HL-60/S4 treated with phorbol 12-myristate 13-acetate at 8.2 ng/mL for 4 days and 3 days (cell line): ENCODE measurements around the gene SERPIND1.
"Not testable (repeated sequence)": the region's sequence is repeated elsewhere in the genome, so short reads cannot be mapped to it uniquely, and the experiment has no call there.

ENCODE experiments used
- in situ Hi-C: fragments of 300-500 bp; cut with MboI; formaldehyde crosslinking; loops from 2 replicates; pipeline ENCODE4 v1.15.0; 2022; ENCODE audit warnings: low sequenced_read_pairs

The SERPIND1 gene, protein sequence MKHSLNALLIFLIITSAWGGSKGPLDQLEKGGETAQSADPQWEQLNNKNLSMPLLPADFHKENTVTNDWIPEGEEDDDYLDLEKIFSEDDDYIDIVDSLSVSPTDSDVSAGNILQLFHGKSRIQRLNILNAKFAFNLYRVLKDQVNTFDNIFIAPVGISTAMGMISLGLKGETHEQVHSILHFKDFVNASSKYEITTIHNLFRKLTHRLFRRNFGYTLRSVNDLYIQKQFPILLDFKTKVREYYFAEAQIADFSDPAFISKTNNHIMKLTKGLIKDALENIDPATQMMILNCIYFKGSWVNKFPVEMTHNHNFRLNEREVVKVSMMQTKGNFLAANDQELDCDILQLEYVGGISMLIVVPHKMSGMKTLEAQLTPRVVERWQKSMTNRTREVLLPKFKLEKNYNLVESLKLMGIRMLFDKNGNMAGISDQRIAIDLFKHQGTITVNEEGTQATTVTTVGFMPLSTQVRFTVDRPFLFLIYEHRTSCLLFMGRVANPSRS

DNA sequence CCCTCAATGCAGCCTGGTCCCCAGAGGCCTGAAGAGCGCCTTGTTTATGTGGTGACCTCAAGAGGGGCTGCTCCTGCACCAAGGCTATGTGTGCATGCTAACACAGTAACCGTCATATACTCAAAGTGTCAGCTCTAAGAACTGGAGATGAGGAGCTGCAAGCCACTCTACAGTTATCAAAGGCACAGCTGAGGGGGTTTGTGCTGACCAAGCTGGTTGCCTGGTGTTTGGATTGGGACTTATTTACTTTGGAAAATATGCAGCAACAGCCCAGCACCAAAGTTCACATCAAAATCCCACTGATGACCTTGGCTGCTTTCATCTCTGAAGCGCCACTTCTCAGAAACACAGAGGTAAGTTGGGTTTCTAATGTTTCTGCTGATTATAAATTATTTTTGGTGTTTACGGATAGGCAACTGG lies at the start of gene SERPIND1:
Gene SERPIND1 (plus strand): TSS at position 321 of the 420 bp plus-strand sequence. CDS start 5,200 bp downstream, outside the sequence.
- in situ Hi-C loops: no loop called here

DNA sequence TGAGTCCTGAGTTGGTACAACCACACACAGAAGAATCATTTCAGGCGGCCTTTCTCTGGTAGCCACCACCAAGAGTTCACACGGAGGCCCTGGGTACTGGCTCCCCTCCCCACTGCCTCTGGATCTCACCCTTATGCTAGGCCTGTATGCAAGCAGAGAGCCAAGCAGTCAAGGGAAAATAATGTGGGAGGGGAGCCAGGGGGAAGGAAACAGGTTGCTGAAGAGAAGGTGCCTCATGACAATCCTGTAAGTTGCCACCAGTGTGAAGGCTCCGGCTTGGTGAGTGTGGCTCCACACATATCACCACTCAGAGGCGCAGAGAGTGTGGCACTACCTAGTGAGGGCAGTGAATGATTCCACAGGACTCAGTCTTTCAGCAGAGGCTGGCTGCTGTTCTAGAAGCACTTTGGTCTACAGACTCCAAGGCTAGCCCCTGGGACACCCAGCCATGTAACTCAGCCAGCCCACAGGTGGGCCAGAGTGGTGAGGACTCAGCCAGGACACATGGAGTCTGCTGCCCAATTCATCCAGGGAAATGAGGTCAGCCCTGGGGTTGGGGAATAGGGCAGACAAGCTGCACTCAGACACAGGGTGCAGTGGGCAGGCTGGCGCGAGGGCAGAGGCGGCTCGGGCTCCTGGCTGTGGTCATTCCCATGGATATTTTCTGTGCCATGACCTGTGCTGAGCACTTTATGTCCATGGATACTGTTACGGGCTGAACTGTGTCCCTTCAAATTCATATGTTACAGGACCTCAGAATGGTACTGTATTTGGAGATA lies 49.0 kb upstream of the SERPIND1 start:
- in situ Hi-C loops: no loop called here

DNA sequence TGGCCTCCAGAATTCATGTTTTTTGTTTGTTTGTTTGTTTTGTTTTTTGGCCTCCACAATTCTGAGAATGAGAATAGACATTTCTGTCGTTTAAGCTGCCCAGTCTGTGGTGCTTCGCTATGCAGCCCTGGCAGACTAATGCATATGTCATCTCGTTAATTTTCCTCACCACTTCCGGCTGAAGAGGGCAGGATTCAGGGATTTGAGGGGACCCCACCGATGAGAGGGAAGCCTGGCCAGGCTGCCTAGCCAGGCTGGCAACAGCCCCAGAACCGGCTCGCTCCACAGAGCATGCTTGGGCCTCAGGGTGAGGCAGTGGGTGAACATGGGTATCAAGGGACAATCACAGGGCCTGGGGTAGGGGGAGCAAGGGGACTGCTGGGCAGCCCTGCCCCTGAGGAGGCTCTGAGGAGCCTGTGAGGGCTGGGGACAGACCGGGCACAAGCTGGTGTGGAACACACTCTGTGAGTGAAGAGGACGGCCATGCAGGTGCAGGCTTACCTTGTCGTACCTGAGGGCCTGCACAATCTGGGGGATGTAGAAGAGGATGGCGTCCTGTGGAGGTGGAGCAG lies 47.8 kb upstream of the SERPIND1 start:
- in situ Hi-C loops: no loop called here

DNA sequence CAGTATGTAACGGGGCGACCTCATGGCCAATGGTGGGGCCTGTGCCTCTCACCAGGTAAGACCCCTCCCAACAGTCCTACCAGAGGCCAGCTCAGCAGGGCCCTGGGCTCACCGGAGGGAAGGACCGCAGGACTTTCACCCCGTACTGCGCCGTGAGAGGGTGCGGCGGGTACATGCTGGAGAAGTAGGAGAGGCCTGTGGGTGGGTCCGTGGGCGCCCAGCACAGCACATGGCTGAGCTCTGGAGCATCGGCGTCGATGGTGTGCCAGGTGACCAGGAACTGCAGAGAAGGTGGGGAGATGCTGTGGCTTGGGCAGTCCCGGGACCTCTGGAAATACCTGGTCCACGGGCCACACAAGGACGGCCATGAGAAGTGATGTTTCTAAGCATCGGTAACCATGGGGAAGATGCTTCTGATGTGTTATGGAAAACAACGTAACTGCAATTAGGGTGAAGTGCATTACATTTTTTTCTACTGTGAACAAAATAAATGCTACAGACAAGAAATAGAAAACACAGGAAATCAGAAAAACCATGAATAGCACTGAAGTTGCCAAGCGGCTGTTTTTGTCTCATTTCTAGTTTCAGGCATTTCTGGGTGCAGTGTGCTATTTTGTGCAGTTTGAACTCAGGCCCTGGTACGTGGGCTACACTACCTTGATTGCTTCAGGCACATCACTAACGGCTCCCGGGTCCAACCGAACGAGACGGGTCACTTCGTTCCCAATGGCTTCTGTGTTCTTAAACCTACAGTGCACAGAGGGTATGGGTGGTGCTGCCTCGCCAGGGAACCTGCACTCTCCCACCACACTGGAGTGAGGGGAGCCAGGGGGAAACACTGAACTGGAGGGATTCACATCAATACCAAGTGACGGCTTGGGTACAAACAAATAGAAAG lies 46.5 kb upstream of the SERPIND1 start:
- in situ Hi-C loops: no loop called here

DNA sequence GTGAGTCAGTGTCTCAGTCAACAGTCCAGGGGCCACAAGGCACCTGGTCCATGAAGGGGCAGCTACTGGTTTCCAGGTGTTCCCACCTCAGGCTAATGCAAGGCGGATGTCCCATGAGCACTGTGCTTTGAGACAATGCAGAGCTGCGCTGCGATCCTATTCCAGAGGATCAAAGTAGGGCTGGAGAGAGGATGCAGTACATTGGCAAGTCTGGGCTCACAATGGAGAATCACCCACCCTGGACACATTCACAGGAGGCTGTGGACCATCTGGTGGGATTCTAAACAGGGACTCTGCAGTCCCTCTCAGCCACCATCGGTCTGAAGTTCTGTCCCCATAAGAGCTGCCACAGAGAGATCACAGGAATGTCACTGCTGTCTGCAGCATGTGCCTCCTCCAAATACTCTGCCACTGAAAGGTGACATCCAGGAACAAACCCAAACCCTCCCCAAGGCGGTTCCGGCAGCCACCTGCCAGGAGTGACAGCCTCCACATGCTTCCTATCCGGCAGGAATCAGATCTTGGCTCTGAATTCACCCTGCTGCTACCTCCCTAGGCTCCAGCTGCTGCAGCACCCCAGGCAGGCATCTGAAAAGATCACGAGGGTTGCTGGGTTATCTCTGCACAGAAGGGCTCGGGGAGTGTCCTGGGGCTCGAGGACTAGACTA lies 45.3 kb upstream of the SERPIND1 start:
- in situ Hi-C loops: no loop called here

DNA sequence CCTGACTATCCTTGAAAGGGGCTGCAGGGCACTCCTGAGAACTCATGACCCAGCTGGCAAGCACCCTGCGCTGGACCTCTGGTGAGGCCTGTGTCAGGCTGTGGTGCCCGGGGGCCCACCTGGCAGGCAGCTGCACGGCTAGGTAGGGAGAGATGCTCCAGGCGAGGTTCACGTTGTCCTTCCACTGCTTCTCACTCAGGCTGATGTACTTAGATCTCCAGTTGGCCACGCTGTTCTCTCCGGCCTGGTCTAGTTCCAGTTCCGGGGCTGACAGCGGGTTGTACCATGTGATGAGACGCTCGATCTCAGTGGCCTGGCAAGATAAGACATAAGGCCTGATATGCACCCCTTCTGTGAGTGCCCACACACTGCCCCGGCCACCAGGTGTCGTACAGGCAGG lies 44.7 kb upstream of the SERPIND1 start:
- in situ Hi-C loops: no loop called here

DNA sequence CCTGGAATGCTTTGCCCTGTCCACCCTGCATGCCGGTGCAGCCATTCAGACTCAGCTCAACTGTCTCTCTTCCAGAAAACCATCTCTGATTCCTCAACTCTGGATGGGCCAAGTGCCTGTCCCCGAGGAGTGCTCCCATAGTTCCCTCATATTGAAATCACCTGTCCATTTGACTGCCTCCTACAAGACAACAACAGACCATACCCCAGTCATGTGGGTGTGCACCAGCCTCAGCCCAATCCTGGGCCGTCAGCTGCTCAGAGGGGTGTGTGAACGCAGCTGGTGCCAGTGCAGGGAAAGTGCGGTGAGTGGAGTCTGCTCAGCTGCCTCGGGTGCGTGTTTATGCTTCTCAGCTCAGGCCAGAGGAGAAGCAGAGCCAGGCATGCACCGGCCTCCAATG lies 41.5 kb upstream of the SERPIND1 start:
- in situ Hi-C loops: not testable (repeated sequence)

DNA sequence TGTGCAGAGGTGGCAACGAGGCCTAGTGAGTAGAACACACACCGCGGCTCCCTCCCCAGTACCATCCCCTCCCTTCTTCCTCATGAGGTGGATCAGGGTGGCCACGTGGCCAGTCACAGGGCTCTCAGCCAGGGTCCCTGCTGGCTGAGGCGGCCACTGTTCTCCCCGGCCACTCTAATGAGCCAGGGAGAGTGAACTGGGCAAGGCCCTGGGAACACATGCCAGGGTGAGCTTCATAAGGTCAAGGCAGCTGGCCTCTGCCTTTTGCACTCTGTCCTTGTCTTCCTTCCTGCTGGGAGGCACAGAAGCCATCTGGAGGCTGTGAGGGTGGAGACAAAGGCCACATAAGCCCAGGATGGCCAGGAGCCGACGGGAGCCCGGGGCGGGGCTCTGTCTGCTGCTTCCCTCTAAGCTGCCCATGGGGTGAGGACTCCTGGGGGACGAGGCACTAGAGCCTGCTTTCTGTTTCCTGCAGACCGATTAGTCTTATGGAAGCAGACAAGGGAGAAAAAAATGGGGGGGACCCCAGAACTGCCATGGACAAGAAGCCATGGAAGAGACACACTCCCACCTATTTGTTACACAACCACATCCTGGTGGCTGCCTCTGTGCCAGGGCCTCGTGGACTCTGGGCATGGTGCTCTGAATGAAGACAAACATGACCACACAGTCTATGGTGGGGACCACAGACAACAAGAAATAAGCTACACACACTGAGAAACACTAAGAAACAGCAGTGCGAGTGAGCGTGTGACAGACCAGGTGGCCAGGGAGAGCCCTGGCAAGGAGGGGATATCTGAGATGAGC lies 38.4 kb upstream of the SERPIND1 start:
- in situ Hi-C loops: not testable (repeated sequence)

DNA sequence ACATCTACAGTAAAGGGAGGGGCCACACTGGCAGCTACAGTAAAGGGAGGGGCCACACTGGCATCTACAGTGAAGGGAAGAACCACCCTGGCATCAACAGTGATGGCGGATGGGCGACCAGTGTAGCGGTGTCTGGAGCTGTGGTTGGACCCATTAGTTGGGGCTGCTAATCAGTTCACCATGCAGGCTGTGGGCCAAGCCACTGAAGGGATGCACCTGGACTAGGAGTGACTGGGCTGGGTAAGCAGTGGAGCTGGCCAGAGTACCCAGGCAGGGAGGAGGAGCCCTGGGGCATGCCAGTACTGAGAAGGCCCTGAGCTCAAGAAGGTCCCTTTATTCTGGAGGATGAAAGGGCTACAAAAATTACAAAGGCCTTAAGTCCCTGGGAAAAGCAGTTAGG lies 37.0 kb upstream of the SERPIND1 start:
- in situ Hi-C loops: not testable (repeated sequence)

DNA sequence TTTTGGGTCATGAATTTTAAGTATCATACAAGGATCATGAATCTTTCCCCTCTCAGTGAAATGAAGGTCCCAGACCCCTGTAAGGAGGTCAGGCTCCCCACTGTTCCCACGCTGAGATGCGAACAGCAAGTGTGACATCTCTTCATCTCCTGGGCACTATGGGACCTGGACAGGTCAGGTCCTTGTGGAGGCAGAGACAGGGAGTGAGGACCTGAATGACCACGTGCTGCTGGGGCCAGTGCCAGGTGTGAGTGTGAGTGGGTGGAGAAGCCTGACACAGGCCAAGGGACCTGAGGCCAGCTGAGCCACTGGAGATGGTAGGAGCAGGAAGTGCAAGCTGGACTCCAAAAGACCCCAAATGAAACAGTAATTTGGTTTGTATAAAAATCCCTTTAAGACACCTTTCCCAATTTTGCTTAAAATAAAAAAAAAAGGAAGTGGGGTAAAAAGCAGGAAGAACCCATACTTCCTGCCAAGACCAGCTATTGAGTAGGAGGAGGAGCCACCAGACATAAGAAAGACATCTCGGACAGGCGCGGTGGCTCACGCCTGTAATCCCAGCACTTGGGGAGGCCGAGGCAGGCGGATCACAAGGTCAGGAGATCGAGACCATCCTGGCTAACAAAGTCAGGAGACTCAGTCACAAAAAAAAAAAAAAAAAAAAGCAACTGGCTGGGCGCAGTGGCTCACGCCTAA lies 35.4 kb upstream of the SERPIND1 start:
- in situ Hi-C loops: no loop called here

DNA sequence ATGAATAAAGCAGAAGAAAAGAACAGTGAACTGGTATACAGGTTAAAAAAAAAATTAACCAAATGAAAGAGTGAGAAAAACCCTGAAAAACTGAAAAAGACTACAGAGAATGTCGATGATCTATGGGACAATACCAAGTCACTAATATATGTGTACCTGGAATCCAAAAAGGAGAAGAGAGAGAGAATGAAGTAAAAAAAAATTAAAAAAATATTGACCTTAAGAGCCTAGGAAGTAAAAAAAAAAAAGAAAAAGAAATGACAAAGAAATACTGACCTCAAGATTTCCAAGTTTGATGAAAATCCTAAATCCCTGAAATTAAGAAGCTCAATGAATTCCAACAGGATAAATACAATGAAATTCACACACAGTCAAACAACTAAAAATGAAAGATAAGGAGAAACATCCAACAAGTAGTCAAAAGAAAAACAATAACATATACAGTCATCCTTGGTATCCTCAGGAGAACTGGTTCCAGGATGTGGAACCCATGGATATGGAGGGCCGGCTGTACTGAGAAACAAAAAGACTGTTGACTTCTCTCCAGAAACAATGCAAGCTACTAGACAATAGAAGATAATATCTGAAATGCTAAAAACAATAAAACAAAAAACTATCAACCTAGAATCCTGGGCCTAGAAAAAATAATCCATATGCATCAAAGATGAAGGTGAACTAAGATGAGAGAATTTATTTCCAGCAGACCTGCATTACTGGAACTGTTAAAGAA lies 33.5 kb upstream of the SERPIND1 start:
- in situ Hi-C loops: no loop called here

DNA sequence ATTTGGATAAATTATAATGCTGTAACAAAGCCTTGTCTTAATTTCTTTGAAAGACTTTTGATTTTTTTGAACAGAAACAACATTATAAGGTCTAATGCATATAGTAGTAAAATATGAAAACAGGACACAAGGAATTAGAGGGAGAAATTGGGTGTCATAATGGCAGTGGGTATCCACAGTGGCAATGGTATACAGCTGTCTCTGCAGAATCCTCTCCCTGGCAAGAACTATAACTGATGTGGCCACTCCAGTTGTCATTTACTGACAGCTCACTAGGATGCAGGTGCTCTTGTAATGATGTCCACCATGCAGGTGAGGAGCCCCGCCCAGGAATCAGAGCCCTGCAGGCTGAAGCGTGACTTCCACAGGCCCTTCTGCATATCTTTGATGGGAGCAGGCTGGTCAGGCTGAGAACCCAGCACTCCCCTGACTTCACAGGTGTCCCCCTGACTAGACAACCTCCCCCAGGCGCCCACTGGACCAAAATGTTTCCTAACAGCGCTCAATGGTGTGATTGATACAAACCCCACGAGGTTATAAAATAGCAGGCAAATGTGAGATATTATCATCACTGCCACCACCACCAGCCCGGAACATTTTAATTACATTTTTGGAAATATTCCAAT lies 32.8 kb upstream of the SERPIND1 start:
- in situ Hi-C loops: no loop called here

DNA sequence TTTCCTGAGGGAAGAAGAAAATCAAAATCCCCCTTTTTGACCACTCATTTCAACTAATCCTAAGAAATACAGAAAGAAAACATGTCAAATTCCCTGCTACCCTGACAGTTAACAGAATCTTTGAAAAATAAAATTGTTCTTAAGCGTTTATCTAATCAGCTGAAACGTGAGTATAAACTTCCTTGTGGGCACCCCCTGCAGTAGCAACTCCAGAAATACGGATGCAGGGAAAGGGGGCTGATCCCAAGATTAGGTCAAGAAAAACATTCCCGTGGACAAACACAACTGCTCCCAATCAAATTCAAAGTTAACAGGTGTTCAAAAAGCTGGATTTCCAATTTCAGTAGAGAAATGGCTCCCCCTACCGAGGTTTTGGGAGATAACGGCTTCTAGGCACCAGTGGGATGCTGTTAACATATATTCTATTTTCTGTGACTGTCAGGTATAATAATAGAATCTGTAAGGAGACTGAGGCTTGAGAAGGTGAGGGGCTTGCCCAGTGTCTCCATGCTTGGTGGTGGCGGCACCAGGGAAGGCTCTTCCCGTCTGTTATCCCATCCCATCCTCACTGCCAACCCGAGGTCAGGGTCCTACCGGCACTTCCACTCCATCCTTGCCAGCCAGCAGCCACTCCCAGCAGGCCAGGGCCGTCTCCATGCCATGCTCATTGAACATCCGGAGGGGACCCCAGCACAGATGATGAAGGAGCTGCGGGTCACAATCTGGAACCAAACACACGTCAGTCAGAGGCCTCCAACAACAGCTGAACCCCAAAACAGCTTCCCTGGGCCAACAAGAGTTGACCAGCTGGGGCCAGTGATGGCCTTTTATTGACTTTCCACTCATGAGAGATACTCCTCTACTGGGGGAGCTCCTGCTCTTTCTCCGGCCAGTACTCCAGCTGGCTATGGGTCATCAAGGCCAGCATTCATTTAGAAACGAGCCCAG lies 32.0 kb upstream of the SERPIND1 start:
- in situ Hi-C loops: no loop called here

DNA sequence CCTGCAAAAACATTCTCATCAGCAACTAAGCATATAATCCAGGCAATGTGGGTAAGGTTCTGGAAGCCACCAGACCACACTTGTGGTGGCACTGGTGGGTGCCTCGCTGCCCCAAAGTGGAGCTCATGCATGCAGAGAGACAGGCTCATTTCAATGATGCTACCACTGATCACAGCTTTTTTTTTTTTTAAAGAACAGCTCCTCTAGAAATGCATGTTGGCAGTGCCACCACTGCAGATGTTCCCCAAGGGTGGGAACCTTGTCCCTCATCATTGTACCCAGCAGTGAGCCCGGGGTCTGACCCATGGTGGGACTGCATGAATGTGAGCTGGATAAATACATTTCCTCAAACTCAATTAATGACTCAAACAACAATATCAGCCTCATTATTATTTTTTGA lies 31.1 kb upstream of the SERPIND1 start:
- in situ Hi-C loops: no loop called here

DNA sequence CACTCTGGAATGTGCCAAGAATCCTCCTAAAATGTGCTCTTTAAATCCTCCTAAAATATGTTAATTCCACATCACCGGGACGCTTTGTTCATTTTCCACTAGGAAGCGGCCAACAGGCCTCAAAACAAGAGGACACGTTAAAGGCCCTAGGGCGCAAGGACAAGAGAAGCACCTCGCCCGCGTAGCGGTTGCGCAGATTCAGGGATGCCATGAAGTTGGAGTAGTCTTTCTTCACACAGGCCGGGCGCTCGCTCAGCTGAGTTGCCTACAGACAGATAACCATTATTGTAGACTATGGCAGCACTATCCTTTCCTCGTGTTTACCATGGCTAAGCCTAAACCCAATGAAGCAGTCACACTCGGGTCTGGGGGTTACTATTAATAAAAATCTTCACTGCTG lies 29.5 kb upstream of the SERPIND1 start:
- in situ Hi-C loops: no loop called here

DNA sequence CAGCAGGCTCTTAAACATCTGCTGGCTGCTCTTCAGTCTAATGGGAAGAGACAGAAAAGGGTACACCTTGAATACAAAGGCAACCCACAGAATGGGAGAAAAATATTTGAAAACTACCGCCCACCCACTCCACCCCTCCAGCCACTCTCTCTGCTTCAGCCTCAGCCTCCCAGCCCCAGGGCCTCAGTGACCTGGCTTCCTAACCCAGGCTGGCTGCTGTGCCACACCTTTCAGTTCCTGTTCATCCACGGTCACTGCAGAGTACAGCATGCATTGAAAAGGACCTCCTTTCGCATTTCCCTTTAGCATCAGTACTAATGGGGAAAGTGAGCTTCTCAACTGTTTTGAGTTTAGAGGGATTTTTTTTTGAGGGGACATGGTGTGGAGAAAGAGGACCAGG lies 28.8 kb upstream of the SERPIND1 start:
- in situ Hi-C loops: no loop called here
